Measurements from ENCODE around the gene VEZT.
"Not testable (repeated sequence)": the region's sequence is repeated elsewhere in the genome, so short reads cannot be mapped to it uniquely, and the experiment has no call there.

VEZT gene

GRCh38 chr12:95262808-95263207 is 45.2 kb downstream of the VEZT start:
- no peak for DNase-seq

- no peak for DNase-seq
Measured at GRCh38 chr12:95265765-95266164, 48.2 kb downstream of the VEZT start.

GRCh38 chr12:95266254-95266653 is 48.6 kb downstream of the VEZT start:
- DNase-seq = no peak

GRCh38 chr12:95269892-95270291 is 52.3 kb downstream of the VEZT start:
- DNase-seq = no peak

- no peak for DNase-seq
Measured at GRCh38 chr12:95271465-95271864, 53.9 kb downstream of the VEZT start.

GRCh38 chr12:95277139-95277538 is 59.5 kb downstream of the VEZT start:
- no peak for DNase-seq

- no peak for DNase-seq
Measured at GRCh38 chr12:95279856-95280255, 62.2 kb downstream of the VEZT start.

- DNase-seq = no peak
Measured at GRCh38 chr12:95282266-95282665, 64.7 kb downstream of the VEZT start.

GRCh38 chr12:95283371-95283770 is 65.8 kb downstream of the VEZT start:
- no peak for DNase-seq

GRCh38 chr12:95286713-95287112 is 69.1 kb downstream of the VEZT start:
- no peak for DNase-seq

GRCh38 chr12:95291501-95291900 is 73.9 kb downstream of the VEZT start:
- no peak for DNase-seq

GRCh38 chr12:95298916-95299315 is 81.3 kb downstream of the VEZT start:
- no peak for DNase-seq

GRCh38 chr12:95300286-95300685 is 82.7 kb downstream of the VEZT start:
- no peak for DNase-seq

- DNase-seq = no peak
Measured at GRCh38 chr12:95303476-95303875, 85.9 kb downstream of the VEZT start.

GRCh38 chr12:95304673-95305198 is 87.1 kb downstream of the VEZT start:
- DNase-seq = no peak

- no peak for DNase-seq
Measured at GRCh38 chr12:95312656-95313055, 95.0 kb downstream of the VEZT start.

GRCh38 chr12:95314756-95315155 is 97.1 kb downstream of the VEZT start:
- not testable (repeated sequence) for DNase-seq

- no peak for DNase-seq
Measured at GRCh38 chr12:95316798-95317197, 99.2 kb downstream of the VEZT start.

- DNase-seq = no peak
Measured at GRCh38 chr12:95318071-95318545, 100.5 kb downstream of the VEZT start.

GRCh38 chr12:95319694-95320331 is 102.2 kb downstream of the VEZT start:
- no peak for DNase-seq

- no peak for DNase-seq
Measured at GRCh38 chr12:95321516-95322246, 104.1 kb downstream of the VEZT start.

- DNase-seq = no peak
Measured at GRCh38 chr12:95322326-95322725, 104.7 kb downstream of the VEZT start.

- DNase-seq = no peak
Measured at GRCh38 chr12:95323212-95323611, 105.6 kb downstream of the VEZT start.

- DNase-seq = not testable (repeated sequence)
Measured at GRCh38 chr12:95324246-95324645, 106.6 kb downstream of the VEZT start.
